WERI-Rb-1 (cell line): ENCODE data around the gene CAGE1.

Experiments used
- DNase-seq: peaks from one replicate; pipeline ENCODE4 v3.0.0-alpha.2; 2020
- H3K27ac ChIP-seq: fragments of 250-450 bp; sonication (Bioruptor Pico); 2 replicates; pipeline ENCODE4 v1.5.1; 2020; ENCODE audit warnings: mild to moderate bottlenecking, moderate library complexity
- H3K27me3 ChIP-seq: fragments of 250-450 bp; sonication (Bioruptor Pico); 2 replicates; pipeline ENCODE4 v1.5.1; 2021; ENCODE audit warnings: mild to moderate bottlenecking, low read depth, moderate library complexity; ENCODE audit not compliant: insufficient read depth, severe bottlenecking
- H3K36me3 ChIP-seq: fragments of 250-450 bp; sonication (Bioruptor Pico); 2 replicates; pipeline ENCODE4 v1.5.1; 2020; ENCODE audit warnings: mild to moderate bottlenecking, moderate library complexity
- H3K4me3 ChIP-seq: 2 replicates; pipeline ENCODE4 v1.5.1; 2011; ENCODE audit warnings: low read depth, mild to moderate bottlenecking, control low read depth, low read length
- H3K9me3 ChIP-seq: fragments of 250-450 bp; sonication (Bioruptor Pico); 2 replicates; pipeline ENCODE4 v1.5.1; 2021; ENCODE audit warnings: mild to moderate bottlenecking, moderate library complexity; ENCODE audit not compliant: severe bottlenecking
- CTCF ChIP-seq: IDR thresholded peaks from 2 replicates; pipeline ENCODE4 v1.5.1; 2011; ENCODE audit warnings: low read depth, mild to moderate bottlenecking, control low read depth, inconsistent platforms, low read length

CAGE1 gene

GRCh38 chr6:7424967-7425807 is 35.6 kb upstream of the CAGE1 start:
- H3K4me3 ChIP-seq: no peak overlapping the region
- H3K27ac ChIP-seq: no peak overlapping the region
- TF ChIP-seq CTCF: peak; percentile 58
- no peaks in the 10 kb centered on the region for H3K27me3 ChIP-seq
- peaks cover 2% of the 10 kb centered on the region for H3K36me3 ChIP-seq
- no peak for DNase-seq
- no peaks in the 10 kb centered on the region for H3K9me3 ChIP-seq

- Histone ChIP-seq H3K4me3 (no peak overlapping the region), H3K9me3 (no peaks in the 10 kb centered on the region), H3K36me3 (peaks cover 6% of the 10 kb centered on the region), H3K27ac (no peak overlapping the region), H3K27me3 (no peaks in the 10 kb centered on the region)
- DNase-seq: no peak
- TF ChIP-seq CTCF: no peak
These were observed 34.5 kb upstream of the CAGE1 start for GRCh38 chr6:7424058-7424457.

- H3K4me3 ChIP-seq: no peak overlapping the region
- DNase-seq: no peak
- no peak for TF ChIP-seq CTCF
- no peaks in the 10 kb centered on the region for H3K9me3 ChIP-seq
- H3K36me3 ChIP-seq: peaks cover 32% of the 10 kb centered on the region
- no peaks in the 10 kb centered on the region for H3K27me3 ChIP-seq
- no peak overlapping the region for H3K27ac ChIP-seq
These were observed 31.5 kb upstream of the CAGE1 start for GRCh38 chr6:7421066-7421465.

- Histone ChIP-seq H3K4me3 (no peak overlapping the region), H3K36me3 (peaks cover 52% of the 10 kb centered on the region), H3K9me3 (no peaks in the 10 kb centered on the region), H3K27ac (no peak overlapping the region), H3K27me3 (no peaks in the 10 kb centered on the region)
- no peak for DNase-seq
- TF ChIP-seq CTCF: no peak
These were observed 29.5 kb upstream of the CAGE1 start for GRCh38 chr6:7419065-7419464.

GRCh38 chr6:7418238-7418905 is 28.8 kb upstream of the CAGE1 start:
- TF ChIP-seq CTCF: no peak
- Histone ChIP-seq H3K27ac (no peak overlapping the region), H3K4me3 (no peak overlapping the region), H3K36me3 (peaks cover 59% of the 10 kb centered on the region), H3K27me3 (no peaks in the 10 kb centered on the region), H3K9me3 (no peaks in the 10 kb centered on the region)
- no peak for DNase-seq
